ENCODE data around the gene EPHB4. TPM values are rescaled to one million over a fixed set of nuclear protein-coding genes. Genes with fewer than 3 reads are reported as not detected.

Gene EPHB4
- total and polyA plus RNA-seq, 10 of the 15 experiments (the other 5 are each of a cell fraction or from before 2014, with no cell fraction given): 0.32 to 0.85 (median 0.48) TPM; not detected in 4

DNA sequence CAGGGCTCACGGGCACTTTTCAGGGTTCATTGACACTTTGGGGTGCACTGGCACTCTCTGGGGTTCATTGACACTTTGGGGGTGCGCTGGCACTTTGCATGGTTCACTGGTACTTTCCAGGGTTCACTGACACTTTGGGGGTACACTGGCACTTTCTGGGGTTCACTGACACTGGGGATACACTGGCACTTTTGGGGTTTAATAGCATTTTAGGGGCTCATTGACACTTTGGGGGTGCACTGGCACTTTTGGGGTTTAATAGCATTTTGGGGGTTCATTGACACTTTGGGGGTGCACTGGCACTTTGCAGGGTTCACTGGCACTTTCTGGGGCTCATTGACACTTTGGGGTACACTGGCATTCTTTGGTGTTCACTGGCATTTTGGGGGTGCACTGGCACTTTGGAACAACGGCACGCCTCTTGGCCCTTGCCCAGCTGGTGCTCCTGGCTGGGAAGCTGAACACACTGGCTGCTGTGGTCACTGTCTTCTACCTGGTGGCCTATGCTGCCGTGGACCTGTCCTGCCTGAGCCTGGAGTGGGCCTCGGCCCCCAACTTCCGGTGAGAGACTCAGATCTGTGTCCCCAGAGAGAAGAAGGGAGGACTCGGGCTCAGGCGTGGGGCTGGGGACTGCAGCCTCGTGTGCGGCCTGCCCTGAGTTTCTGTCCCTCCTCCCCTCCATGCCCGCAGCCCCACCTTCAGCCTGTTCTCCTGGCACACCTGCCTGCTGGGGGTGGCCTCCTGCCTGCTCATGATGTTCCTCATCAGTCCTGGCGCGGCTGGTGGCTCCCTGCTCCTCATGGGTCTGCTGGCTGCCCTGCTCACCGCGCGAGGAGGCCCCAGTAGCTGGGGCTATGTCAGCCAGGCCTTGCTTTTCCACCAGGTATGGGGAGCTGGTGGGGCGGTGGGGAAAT is 33.6 kb upstream of the EPHB4 start (continued):
- TF ChIP-seq, protein P1, sequence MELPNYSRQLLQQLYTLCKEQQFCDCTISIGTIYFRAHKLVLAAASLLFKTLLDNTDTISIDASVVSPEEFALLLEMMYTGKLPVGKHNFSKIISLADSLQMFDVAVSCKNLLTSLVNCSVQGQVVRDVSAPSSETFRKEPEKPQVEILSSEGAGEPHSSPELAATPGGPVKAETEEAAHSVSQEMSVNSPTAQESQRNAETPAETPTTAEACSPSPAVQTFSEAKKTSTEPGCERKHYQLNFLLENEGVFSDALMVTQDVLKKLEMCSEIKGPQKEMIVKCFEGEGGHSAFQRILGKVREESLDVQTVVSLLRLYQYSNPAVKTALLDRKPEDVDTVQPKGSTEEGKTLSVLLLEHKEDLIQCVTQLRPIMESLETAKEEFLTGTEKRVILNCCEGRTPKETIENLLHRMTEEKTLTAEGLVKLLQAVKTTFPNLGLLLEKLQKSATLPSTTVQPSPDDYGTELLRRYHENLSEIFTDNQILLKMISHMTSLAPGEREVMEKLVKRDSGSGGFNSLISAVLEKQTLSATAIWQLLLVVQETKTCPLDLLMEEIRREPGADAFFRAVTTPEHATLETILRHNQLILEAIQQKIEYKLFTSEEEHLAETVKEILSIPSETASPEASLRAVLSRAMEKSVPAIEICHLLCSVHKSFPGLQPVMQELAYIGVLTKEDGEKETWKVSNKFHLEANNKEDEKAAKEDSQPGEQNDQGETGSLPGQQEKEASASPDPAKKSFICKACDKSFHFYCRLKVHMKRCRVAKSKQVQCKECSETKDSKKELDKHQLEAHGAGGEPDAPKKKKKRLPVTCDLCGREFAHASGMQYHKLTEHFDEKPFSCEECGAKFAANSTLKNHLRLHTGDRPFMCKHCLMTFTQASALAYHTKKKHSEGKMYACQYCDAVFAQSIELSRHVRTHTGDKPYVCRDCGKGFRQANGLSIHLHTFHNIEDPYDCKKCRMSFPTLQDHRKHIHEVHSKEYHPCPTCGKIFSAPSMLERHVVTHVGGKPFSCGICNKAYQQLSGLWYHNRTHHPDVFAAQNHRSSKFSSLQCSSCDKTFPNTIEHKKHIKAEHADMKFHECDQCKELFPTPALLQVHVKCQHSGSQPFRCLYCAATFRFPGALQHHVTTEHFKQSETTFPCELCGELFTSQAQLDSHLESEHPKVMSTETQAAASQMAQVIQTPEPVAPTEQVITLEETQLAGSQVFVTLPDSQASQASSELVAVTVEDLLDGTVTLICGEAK (IDR thresholded peaks at IDR 0.05; ENCODE audit: borderline replicate concordance): no peak
- TF ChIP-seq WRNIP1 (IDR thresholded peaks at IDR 0.05; ENCODE audit: borderline replicate concordance, low read depth, low read length): no peak
- TF ChIP-seq YY1 (IDR thresholded peaks at IDR 0.05; ENCODE audit: low read depth, low read length): no peak
- no peak for TF ChIP-seq PML (IDR thresholded peaks at IDR 0.05; ENCODE audit: low read length)
- no peak for TF ChIP-seq TCF12 (IDR thresholded peaks at IDR 0.05; ENCODE audit: low read depth, low read length)
- TF ChIP-seq ZNF384 (IDR thresholded peaks at IDR 0.05; ENCODE audit: borderline replicate concordance, low read depth, low read length): no peak
- TF ChIP-seq ATF7 (IDR thresholded peaks at IDR 0.05; ENCODE audit: low read depth): no peak
- no peak for TF ChIP-seq ZNF24 (IDR thresholded peaks at IDR 0.05)
- TF ChIP-seq KLF5 (IDR thresholded peaks at IDR 0.05; ENCODE audit: partially characterized antibody): no peak
- TF ChIP-seq RCOR1 (conservative IDR thresholded peaks at IDR 0.05; ENCODE audit: low read depth, low read length): no peak
